GM19035 (cell line): ENCODE measurements around the gene PON1.

Source experiments
- ATAC-seq: cut with Tn5 transposase; IDR thresholded peaks from one replicate; pipeline ENCODE4 v1.9.1; 2021; ENCODE audit not compliant: unreplicated experiment

Gene PON1

GRCh38 chr7:95317966-95318365 is 6.4 kb downstream of the PON1 start:
- ATAC-seq = no peak

GRCh38 chr7:95317546-95317945 is 6.8 kb downstream of the PON1 start:
- no peak for ATAC-seq

GRCh38 chr7:95316588-95316987 is 7.7 kb downstream of the PON1 start:
- ATAC-seq = no peak

- ATAC-seq = no peak
Observed at GRCh38 chr7:95312561-95312960, 11.8 kb downstream of the PON1 start.

GRCh38 chr7:95311389-95311788 is 12.9 kb downstream of the PON1 start:
- ATAC-seq = no peak

GRCh38 chr7:95309951-95310350 is 14.4 kb downstream of the PON1 start:
- no peak for ATAC-seq

GRCh38 chr7:95304990-95305389 is 19.3 kb downstream of the PON1 start:
- no peak for ATAC-seq

GRCh38 chr7:95303013-95303905 is 21.1 kb downstream of the PON1 start:
- ATAC-seq = no peak

GRCh38 chr7:95298091-95298490 is 26.2 kb downstream of the PON1 start:
- ATAC-seq = no peak

- ATAC-seq = no peak
Observed at GRCh38 chr7:95297041-95297440, 27.3 kb downstream of the PON1 start.

- no peak for ATAC-seq
Observed at GRCh38 chr7:95296456-95296855, 27.9 kb downstream of the PON1 start.

- ATAC-seq = no peak
Observed at GRCh38 chr7:95295397-95295796, 28.9 kb downstream of the PON1 start.

- ATAC-seq = no peak
Observed at GRCh38 chr7:95290166-95290830, 34.0 kb downstream of the PON1 start.

- no peak for ATAC-seq
Observed at GRCh38 chr7:95286096-95286495, 38.2 kb downstream of the PON1 start.

GRCh38 chr7:95279417-95279816 is 44.9 kb downstream of the PON1 start:
- ATAC-seq = no peak

GRCh38 chr7:95276114-95276513 is 48.2 kb downstream of the PON1 start:
- ATAC-seq = no peak

- no peak for ATAC-seq
Observed at GRCh38 chr7:95269640-95270039, 54.7 kb downstream of the PON1 start.

- no peak for ATAC-seq
Observed at GRCh38 chr7:95267754-95268153, 56.6 kb downstream of the PON1 start.

GRCh38 chr7:95265634-95266033 is 58.7 kb downstream of the PON1 start:
- no peak for ATAC-seq

GRCh38 chr7:95264363-95264891 is 59.9 kb downstream of the PON1 start:
- ATAC-seq = no peak

GRCh38 chr7:95263785-95264362 is 60.5 kb downstream of the PON1 start:
- no peak for ATAC-seq

- ATAC-seq = no peak
Observed at GRCh38 chr7:95262875-95263274, 61.5 kb downstream of the PON1 start.
